ENCODE data around the gene COX4I2.
A peak's percentile ranks its signal among the peaks of the same experiment; 100 is the strongest.

The COX4I2 gene

GRCh38 chr20:31678389-31679356, 41.0 kb downstream of the COX4I2 start:
- no peak for DNase-seq

- DNase-seq, result no peak
Measured at GRCh38 chr20:31679357-31680285, 41.9 kb downstream of the COX4I2 start.

GRCh38 chr20:31680286-31681127, 42.8 kb downstream of the COX4I2 start:
- no peak for DNase-seq

GRCh38 chr20:31681128-31681727, 43.5 kb downstream of the COX4I2 start:
- DNase-seq, result no peak

GRCh38 chr20:31681769-31682168, 44.1 kb downstream of the COX4I2 start:
- DNase-seq, result no peak

DNA sequence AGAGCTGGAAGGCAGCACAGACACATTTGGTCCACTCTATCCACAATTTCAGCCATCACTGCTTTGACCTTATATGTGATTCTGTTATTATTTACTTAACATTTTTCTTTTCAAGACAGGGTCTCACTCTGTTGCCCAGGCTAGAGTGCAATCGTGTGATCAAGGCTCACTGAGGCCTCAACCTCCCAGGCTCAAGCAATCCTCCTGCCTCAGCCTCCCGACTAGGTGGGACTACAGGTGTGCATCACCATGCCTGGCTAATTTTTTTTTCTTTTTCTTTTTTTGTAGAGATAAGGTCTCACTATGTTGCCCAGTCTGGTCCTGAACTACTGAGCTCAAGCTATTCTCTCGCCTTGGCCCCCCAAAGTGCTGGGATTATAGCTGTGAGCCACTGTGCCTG, 44.6 kb downstream of the COX4I2 start:
- DNase-seq, result no peak

DNA sequence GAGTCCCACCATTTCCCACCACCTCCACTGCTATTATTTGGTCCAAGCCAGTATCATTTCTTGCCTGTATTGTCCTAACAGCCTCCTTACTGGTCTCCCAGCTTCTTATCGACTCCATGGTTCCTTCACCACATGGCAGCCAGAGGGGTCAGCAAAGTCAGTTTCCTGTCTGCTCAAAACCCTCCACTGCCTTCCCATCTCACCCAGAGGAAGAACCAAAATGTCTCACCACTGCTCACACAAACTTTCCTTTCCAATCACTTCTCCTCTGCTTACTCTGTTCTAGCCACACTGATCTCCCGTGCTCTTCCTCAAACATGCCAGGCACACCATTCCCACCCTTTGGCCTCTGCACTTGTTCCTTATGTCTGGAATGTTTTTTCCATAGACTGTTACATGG, 45.2 kb downstream of the COX4I2 start:
- no peak for DNase-seq

DNA sequence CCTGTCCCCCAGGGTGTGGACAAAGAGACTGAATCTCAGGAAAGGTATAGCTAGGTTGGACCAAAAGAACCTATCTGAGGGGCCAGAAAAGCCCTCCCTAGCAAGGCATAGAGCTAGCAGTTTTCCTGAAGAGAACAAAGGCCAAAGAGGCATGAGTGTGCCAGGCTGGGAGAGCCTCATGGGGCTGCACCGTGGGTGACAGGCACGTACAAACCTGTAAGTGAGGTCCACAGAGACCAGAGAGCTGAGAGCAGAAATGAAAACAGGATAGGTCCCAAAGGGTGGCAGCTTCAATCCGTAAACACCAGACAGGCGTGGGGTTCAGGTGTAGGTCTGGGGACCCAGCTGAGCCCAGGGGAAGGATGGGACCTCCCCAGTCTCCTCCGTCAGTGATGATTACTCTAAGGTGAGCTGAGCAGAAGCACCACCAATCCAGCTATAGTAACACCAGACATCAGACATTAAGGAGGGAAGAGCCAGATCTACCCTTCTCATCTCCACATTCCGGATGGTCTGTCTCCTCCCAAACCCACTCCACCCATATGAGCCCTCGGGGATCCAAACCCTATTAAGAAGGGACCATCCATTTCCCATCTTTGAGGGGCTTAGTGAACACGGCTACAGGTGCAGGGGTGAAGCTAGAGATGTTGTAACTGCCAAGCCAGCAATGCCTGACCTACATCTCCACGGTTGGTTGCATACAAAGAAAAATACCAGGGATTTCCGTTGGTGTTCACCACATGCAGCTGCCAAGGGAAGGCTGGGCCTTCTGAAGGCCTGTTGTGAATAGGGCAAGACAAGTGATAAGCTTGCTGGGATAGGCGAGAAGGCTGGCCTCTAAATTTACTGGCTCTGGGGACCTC, 46.7 kb downstream of the COX4I2 start:
- peak; percentile 46 for DNase-seq

DNA sequence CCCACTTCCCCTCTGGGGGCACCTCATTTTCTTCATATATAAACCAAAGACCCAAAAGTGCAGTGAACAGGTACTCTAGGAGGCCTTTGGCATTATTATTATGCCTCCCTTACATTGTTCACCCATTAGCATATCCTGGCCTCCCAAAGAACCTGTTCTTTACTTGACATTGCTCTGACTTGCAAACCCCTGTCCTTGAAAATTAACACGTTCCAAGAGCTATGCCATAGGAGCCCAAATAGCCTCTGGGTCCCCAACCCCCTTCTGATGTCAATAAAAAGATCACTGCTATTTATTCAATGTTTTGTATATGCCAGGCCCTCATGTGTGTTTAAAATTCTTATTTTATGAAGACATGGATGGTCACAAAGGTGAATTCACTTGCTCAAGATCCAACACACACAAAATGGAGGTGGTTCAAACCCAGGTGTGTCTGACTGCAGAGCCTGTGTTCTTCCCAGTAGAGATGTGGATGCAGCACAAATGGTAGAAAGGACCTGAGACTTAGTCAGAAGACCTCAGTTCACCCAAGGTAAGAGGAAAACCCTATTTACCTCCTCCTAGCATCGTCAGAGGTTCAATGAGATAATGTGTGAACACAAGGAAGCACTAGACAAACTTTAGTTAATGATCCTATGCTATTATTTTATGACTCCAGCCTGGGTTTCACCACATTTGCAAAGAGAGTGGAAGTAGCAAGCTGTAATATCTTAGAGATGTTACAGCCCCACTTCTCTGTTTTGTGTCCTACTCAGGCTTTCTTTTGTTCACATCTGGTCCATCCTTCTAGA, 48.3 kb downstream of the COX4I2 start:
- no peak for DNase-seq

- no peak for DNase-seq
Measured at GRCh38 chr20:31687777-31688176, 50.1 kb downstream of the COX4I2 start.

DNA sequence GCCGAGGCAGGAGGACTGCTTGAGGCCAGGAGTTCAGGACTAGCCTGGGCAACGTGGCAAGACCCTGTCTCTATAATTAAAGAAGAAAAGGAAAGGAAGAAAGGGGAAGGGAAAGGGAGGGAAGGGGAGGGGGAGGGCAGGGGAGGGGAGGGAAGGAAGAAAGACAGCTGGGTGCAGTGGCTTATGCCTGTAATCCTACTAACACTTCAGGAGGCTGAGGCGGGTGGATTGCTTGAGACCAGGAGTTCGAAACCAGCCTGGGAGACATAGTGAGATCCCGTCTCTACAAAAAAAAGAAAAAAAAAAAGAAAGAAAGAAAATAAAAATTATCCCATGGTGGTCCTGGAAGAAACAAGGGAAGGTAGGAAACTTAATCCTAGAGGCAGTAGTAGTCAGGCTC, 51.4 kb downstream of the COX4I2 start:
- no peak for DNase-seq

DNA sequence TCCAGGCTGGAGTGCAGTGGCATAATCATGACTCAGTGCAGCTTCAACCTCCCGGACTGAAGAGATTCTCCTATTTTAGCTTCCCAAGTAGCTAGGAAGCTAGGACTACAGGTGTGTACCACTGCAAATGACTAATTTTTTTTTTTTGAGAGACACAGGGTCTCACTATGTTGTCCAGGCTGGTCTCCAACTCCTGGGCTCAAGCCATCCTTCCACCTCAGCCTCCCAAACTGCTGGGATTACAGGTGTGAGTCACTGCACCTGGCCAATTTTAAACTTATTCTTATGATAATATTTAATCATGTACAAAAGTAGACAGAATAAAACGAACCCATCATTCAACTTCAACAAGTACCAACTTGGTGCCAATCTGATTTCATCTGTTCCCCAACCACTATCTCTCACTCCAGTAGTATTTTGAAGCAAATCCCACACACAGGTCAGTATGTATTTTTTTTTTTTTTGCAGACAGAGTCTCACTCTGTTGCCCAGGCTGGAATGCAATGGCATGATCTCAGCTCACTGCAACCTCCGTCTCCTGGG, 52.5 kb downstream of the COX4I2 start:
- no peak for DNase-seq

- no peak for DNase-seq
Measured at GRCh38 chr20:31691646-31692275, 54.0 kb downstream of the COX4I2 start.

- no peak for DNase-seq
Measured at GRCh38 chr20:31693402-31693801, 55.7 kb downstream of the COX4I2 start.

DNA sequence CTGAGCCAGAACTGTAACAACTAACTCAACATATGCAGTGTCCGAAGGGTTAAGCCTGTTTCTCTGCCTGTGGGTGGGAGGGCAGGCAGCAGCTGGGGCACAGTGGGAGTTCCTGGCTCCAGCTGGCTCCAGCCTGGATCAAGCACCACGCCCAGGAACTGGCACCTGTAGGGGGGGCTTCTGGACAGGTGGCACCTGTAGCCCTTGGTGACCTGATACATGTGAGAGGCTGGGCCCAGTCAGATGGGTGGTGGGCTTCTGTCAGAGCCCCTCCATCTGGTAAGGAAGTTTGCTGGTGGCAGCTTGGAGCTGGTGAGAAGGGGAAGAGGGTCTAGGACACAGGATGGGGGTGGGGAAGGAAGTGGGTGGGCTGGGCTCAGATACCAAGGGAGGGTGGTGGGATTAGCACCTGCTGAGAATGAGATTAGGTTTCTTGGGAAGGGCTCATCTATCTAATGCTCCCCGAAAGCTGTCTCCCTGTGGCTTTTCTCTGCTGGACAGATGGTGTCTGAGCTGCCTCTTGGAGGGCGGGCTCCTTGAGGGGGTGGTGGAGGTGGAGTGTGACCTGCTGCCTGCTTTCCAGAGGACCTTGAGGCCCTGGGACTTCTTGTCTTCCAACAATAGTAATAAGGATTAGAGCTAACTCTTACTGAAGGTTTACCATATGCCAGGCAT, 56.4 kb downstream of the COX4I2 start:
- DNase-seq, result no peak
